D721Med (cell line): ENCODE results near the gene TTLL5.

Experiments used
- DNase-seq: peaks from one replicate; pipeline ENCODE4 v3.0.0; 2011; ENCODE audit warnings: low spot score; ENCODE audit not compliant: insufficient read length
- FAIRE-seq: peaks from 2 replicates; lab custom pipeline; 2011; peaks lifted over from hg19 to GRCh38; lab: Jason Lieb, UNC
- CTCF ChIP-seq: IDR thresholded peaks from 2 replicates; pipeline ENCODE4 v1.5.1; 2012; ENCODE audit warnings: mild to moderate bottlenecking, control low read depth; ENCODE audit not compliant: insufficient read depth; ENCODE audit errors: missing control alignments

TTLL5 gene

GRCh38 chr14:75871181-75871880 lies 210.3 kb downstream of the TTLL5 start:
- TF ChIP-seq CTCF: no peak
- no peak for DNase-seq
- FAIRE-seq: no peak

- DNase-seq (no peak), FAIRE-seq (no peak)
- no peak for TF ChIP-seq CTCF
Observed at GRCh38 chr14:75875958-75876357, 214.9 kb downstream of the TTLL5 start.

- FAIRE-seq (no peak), DNase-seq (no peak)
- no peak for TF ChIP-seq CTCF
Observed at GRCh38 chr14:75876530-75876929, 215.5 kb downstream of the TTLL5 start.

GRCh38 chr14:75877292-75877691 lies 216.2 kb downstream of the TTLL5 start:
- no peak for DNase-seq
- no peak for FAIRE-seq
- TF ChIP-seq CTCF: no peak

- peak; percentile 92 for FAIRE-seq
- TF ChIP-seq CTCF: no peak
- DNase-seq: no peak
Observed at GRCh38 chr14:75877884-75878283, 216.8 kb downstream of the TTLL5 start.

- peak; percentile 73 for FAIRE-seq
- DNase-seq: no peak
Observed at GRCh38 chr14:75879031-75879430, 218.0 kb downstream of the TTLL5 start.

More at GRCh38 chr14:75879031-75879430, 218.0 kb downstream of the TTLL5 start:
- no peak for TF ChIP-seq CTCF
